ENCODE results near the gene LMAN1. TPM values are rescaled to one million over a fixed set of nuclear protein-coding genes. Genes with fewer than 3 reads are reported as not detected.

Gene LMAN1
- total and polyA plus RNA-seq, 4 donors = 77.2 to 265 (median 98.6) TPM

GRCh38 chr18:59343926-59344325 is 15.1 kb downstream of the LMAN1 start:
- H3K36me3 ChIP-seq (ENCODE audit: control insufficient read depth in 4 of 4, insufficient read depth in 3 of 4, low read depth in 1 of 4, low read length in 3 of 4) = peaks cover 11 to 62% (median 60%) of the 10 kb centered on the region in 4 donors
- no peaks in the 10 kb centered on the region for H3K4me1 ChIP-seq (ENCODE audit: control insufficient read depth in 4 of 4, insufficient read depth in 4 of 4, low read length in 3 of 4)
- H3K9me3 ChIP-seq (ENCODE audit: control insufficient read depth in 4 of 4, low read length in 3 of 4) = no peaks in the 10 kb centered on the region
- WGBS = 98% methylated on average over 2 of the region's 2 CpGs
- DNase-seq (ENCODE audit: low spot score) = no peak
- no peaks in the 10 kb centered on the region for H3K27me3 ChIP-seq (ENCODE audit: control insufficient read depth in 4 of 4, insufficient read depth in 4 of 4, low read length in 3 of 4)
- H3K27ac ChIP-seq (ENCODE audit: low read depth in 1 of 2, low read length in 2 of 2) = no peak overlapping the region
- no peak overlapping the region for H3K9ac ChIP-seq (ENCODE audit: low read depth in 1 of 2, low read length in 2 of 2)
- H3K4me3 ChIP-seq (ENCODE audit: low read depth in 1 of 3, low read length in 3 of 3) = no peak overlapping the region
- no peak for TF ChIP-seq TAF1 (conservative IDR thresholded peaks at IDR 0.05)
- no peak for TF ChIP-seq HNF4G (IDR thresholded peaks at IDR 0.05)
- no peak for TF ChIP-seq REST (IDR thresholded peaks at IDR 0.05)
- TF ChIP-seq CTCF (IDR thresholded peaks at IDR 0.05; ENCODE audit: low read depth, low read length, missing input control) = no peak
- TF ChIP-seq GABPA (IDR thresholded peaks at IDR 0.05 in 1 of 2, conservative IDR thresholded peaks at IDR 0.05 in 1 of 2) = no peak
- no peak for TF ChIP-seq ZBTB33 (IDR thresholded peaks at IDR 0.05)
- no peak for TF ChIP-seq ATF3 (IDR thresholded peaks at IDR 0.05)
- TF ChIP-seq FOXA2 (IDR thresholded peaks at IDR 0.05) = no peak
- TF ChIP-seq YY1 (IDR thresholded peaks at IDR 0.05) = no peak
- no peak for TF ChIP-seq FOXA1 (IDR thresholded peaks at IDR 0.05)
- TF ChIP-seq EGR1 (IDR thresholded peaks at IDR 0.05; ENCODE audit: low read depth in 2 of 2) = no peak
- TF ChIP-seq MAX (IDR thresholded peaks at IDR 0.05) = no peak
- TF ChIP-seq SP1 (IDR thresholded peaks at IDR 0.05) = no peak
- no peak for TF ChIP-seq NR2F2 (IDR thresholded peaks at IDR 0.05)

GRCh38 chr18:59340817-59341216 is 18.2 kb downstream of the LMAN1 start:
- H3K27ac ChIP-seq (ENCODE audit: low read depth in 1 of 2, low read length in 2 of 2) = no peak overlapping the region
- no peaks in the 10 kb centered on the region for H3K9me3 ChIP-seq (ENCODE audit: control insufficient read depth in 4 of 4, low read length in 3 of 4)
- no peak overlapping the region for H3K9ac ChIP-seq (ENCODE audit: low read depth in 1 of 2, low read length in 2 of 2)
- no peaks in the 10 kb centered on the region for H3K4me1 ChIP-seq (ENCODE audit: control insufficient read depth in 4 of 4, insufficient read depth in 4 of 4, low read length in 3 of 4)
- no peak overlapping the region for H3K4me3 ChIP-seq (ENCODE audit: low read depth in 1 of 3, low read length in 3 of 3)
- H3K36me3 ChIP-seq (ENCODE audit: control insufficient read depth in 4 of 4, insufficient read depth in 3 of 4, low read depth in 1 of 4, low read length in 3 of 4) = peaks cover 16 to 64% (median 59%) of the 10 kb centered on the region in 4 donors
- no peaks in the 10 kb centered on the region for H3K27me3 ChIP-seq (ENCODE audit: control insufficient read depth in 4 of 4, insufficient read depth in 4 of 4, low read length in 3 of 4)
- DNase-seq (ENCODE audit: low spot score) = no peak
- no peak for TF ChIP-seq HNF4G (IDR thresholded peaks at IDR 0.05)
- no peak for TF ChIP-seq MAX (IDR thresholded peaks at IDR 0.05)
- no peak for TF ChIP-seq YY1 (IDR thresholded peaks at IDR 0.05)
- TF ChIP-seq NR2F2 (IDR thresholded peaks at IDR 0.05) = no peak
- TF ChIP-seq GABPA (IDR thresholded peaks at IDR 0.05 in 1 of 2, conservative IDR thresholded peaks at IDR 0.05 in 1 of 2) = no peak
- no peak for TF ChIP-seq EGR1 (IDR thresholded peaks at IDR 0.05; ENCODE audit: low read depth in 2 of 2)
- no peak for TF ChIP-seq ZBTB33 (IDR thresholded peaks at IDR 0.05)
- TF ChIP-seq RXRA (IDR thresholded peaks at IDR 0.05) = no peak
- TF ChIP-seq JUND (IDR thresholded peaks at IDR 0.05) = no peak
- no peak for TF ChIP-seq FOXA1 (IDR thresholded peaks at IDR 0.05)
- no peak for TF ChIP-seq TAF1 (conservative IDR thresholded peaks at IDR 0.05)
- no peak for TF ChIP-seq CTCF (IDR thresholded peaks at IDR 0.05; ENCODE audit: low read depth, low read length, missing input control)
- no peak for TF ChIP-seq RAD21 (IDR thresholded peaks at IDR 0.05)
- TF ChIP-seq ATF3 (IDR thresholded peaks at IDR 0.05) = no peak
- TF ChIP-seq HNF4A (conservative IDR thresholded peaks at IDR 0.05) = no peak
- TF ChIP-seq SP1 (IDR thresholded peaks at IDR 0.05) = no peak
- TF ChIP-seq FOXA2 (IDR thresholded peaks at IDR 0.05) = no peak
